A549 (cell line): ENCODE measurements around the gene NEGR1.

Experiments
- GATA3 ChIP-seq: IDR thresholded peaks from 2 replicates; pipeline ENCODE4 v1.6.1; 2012; ENCODE audit warnings: borderline replicate concordance
- KDM5A ChIP-seq: fragments of 200-600 bp; sonication (generic); IDR thresholded peaks from 2 replicates; pipeline ENCODE4 v1.6.1; 2016; ENCODE audit warnings: antibody characterized with exemption, mild to moderate bottlenecking
- MYC ChIP-seq: IDR thresholded peaks from 2 replicates; pipeline ENCODE4 v1.6.1; 2012; ENCODE audit warnings: mild to moderate bottlenecking, inconsistent platforms, low read length, improper control_type of control experiment, borderline replicate concordance
- POLR2A ChIP-seq: IDR thresholded peaks from 2 replicates; pipeline ENCODE4 v1.6.1; 2012; ENCODE audit warnings: mild to moderate bottlenecking, low read length
- RAD21 ChIP-seq, 2 experiments: fragments of >200 bp in 1 of 2; sonication (Bioruptor Twin) in 1 of 2; formaldehyde crosslinking in 1 of 2; IDR thresholded peaks in 1 of 2; conservative IDR thresholded peaks in 1 of 2; 2 replicates in 1 of 2; 3 replicates in 1 of 2; pipeline ENCODE4 v1.6.1; 2012 to 2018; ENCODE audit warnings: inconsistent platforms in 1 of 2
- RCOR1 ChIP-seq: fragments of 150-350 bp; IDR thresholded peaks from 2 replicates; pipeline ENCODE4 v1.6.1; 2014; ENCODE audit warnings: antibody characterized with exemption, low read length, low read depth
- SMC3 ChIP-seq: fragments of >200 bp; sonication (Bioruptor Twin); formaldehyde crosslinking; IDR thresholded peaks from 3 replicates; pipeline ENCODE4 v1.6.1; 2018; ENCODE audit warnings: inconsistent platforms
- ZNF302 ChIP-seq: fragments of 250-450 bp; sonication (Bioruptor Pico); IDR thresholded peaks from 2 replicates; pipeline ENCODE4 v1.9.0; 2021; ENCODE audit warnings: inconsistent platforms, mild to moderate bottlenecking, moderate library complexity
- TF ChIP-seq, protein P1 (sequence below): fragments of >200 bp; sonication (Bioruptor Twin); formaldehyde crosslinking; IDR thresholded peaks from 3 replicates; pipeline ENCODE4 v1.5.1; 2016
- TF ChIP-seq, protein P2 (sequence below): IDR thresholded peaks from 2 replicates; pipeline ENCODE4 v1.6.1; 2012
- TF ChIP-seq, protein P3 (sequence below): fragments of 250-450 bp; sonication (Bioruptor Pico); IDR thresholded peaks from 2 replicates; pipeline ENCODE4 v1.5.0; 2021; ENCODE audit warnings: mild to moderate bottlenecking, moderate library complexity, borderline replicate concordance

DNA sequence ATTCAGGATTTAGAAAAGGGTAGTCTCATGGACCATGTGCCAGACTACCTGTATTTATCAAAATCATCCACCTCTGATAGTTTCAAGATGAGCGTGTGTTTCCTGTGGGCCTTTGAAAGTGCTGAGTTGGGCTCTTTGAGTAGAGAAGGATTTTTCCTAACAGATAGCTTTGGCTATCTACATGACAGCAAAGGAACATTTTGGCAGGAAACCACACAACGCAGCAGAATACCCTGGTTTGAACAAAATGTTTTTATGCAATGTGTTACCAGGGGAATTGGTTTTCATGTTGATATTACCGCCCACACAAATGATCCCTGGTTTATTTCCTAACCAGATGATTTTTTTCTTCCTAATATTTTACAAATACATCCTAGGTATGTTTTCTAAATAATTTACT is 431.4 kb downstream of the NEGR1 start:
- TF ChIP-seq SMC3 = no peak
- no peak for TF ChIP-seq GATA3
- TF ChIP-seq, protein P1, sequence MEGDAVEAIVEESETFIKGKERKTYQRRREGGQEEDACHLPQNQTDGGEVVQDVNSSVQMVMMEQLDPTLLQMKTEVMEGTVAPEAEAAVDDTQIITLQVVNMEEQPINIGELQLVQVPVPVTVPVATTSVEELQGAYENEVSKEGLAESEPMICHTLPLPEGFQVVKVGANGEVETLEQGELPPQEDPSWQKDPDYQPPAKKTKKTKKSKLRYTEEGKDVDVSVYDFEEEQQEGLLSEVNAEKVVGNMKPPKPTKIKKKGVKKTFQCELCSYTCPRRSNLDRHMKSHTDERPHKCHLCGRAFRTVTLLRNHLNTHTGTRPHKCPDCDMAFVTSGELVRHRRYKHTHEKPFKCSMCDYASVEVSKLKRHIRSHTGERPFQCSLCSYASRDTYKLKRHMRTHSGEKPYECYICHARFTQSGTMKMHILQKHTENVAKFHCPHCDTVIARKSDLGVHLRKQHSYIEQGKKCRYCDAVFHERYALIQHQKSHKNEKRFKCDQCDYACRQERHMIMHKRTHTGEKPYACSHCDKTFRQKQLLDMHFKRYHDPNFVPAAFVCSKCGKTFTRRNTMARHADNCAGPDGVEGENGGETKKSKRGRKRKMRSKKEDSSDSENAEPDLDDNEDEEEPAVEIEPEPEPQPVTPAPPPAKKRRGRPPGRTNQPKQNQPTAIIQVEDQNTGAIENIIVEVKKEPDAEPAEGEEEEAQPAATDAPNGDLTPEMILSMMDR = no peak
- TF ChIP-seq ZNF302 (CRISPR knock-in tag) = no peak
- TF ChIP-seq KDM5A = no peak
- no peak for TF ChIP-seq RCOR1
- no peak for TF ChIP-seq POLR2A
- TF ChIP-seq, protein P2, sequence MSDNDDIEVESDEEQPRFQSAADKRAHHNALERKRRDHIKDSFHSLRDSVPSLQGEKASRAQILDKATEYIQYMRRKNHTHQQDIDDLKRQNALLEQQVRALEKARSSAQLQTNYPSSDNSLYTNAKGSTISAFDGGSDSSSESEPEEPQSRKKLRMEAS = no peak
- TF ChIP-seq, protein P3, sequence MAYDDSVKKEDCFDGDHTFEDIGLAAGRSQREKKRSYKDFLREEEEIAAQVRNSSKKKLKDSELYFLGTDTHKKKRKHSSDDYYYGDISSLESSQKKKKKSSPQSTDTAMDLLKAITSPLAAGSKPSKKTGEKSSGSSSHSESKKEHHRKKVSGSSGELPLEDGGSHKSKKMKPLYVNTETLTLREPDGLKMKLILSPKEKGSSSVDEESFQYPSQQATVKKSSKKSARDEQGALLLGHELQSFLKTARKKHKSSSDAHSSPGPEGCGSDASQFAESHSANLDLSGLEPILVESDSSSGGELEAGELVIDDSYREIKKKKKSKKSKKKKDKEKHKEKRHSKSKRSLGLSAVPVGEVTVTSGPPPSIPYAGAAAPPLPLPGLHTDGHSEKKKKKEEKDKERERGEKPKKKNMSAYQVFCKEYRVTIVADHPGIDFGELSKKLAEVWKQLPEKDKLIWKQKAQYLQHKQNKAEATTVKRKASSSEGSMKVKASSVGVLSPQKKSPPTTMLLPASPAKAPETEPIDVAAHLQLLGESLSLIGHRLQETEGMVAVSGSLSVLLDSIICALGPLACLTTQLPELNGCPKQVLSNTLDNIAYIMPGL (CRISPR knock-in tag) = no peak
- no peak for TF ChIP-seq MYC
- TF ChIP-seq RAD21 (conservative IDR thresholded peaks at IDR 0.05 in 1 of 2, IDR thresholded peaks at IDR 0.05 in 1 of 2) = no peak
